Skeletal muscle tissue (tissue), 4 donors: ENCODE data around the gene STK10. TPM values are rescaled to one million over a fixed set of nuclear protein-coding genes. Genes with fewer than 3 reads are reported as not detected.

ENCODE experiments used
- H3K27ac ChIP-seq: one replicate; pipeline ENCODE4 v1.7.0; 2013; ENCODE audit warnings: mild to moderate bottlenecking, low read depth, low read length, inconsistent platforms
- H3K27me3 ChIP-seq, 3 donors: one replicate each; pipeline ENCODE4 v1.7.0; 2013; ENCODE audit warnings: low read length in 3 of 3; ENCODE audit not compliant: control insufficient read depth in 3 of 3, insufficient read depth in 3 of 3
- H3K36me3 ChIP-seq, 3 donors: one replicate each; pipeline ENCODE4 v1.7.0; 2013; ENCODE audit warnings: low read length in 3 of 3; ENCODE audit not compliant: control insufficient read depth in 3 of 3, insufficient read depth in 3 of 3
- H3K4me1 ChIP-seq, 3 donors: one replicate each; pipeline ENCODE4 v1.7.0; 2013; ENCODE audit warnings: low read length in 3 of 3, mild to moderate bottlenecking in 3 of 3; ENCODE audit not compliant: control insufficient read depth in 3 of 3, insufficient read depth in 3 of 3
- H3K4me3 ChIP-seq, 3 donors: one replicate each; pipeline ENCODE4 v1.7.0; 2013; ENCODE audit warnings: low read length in 3 of 3
- H3K9ac ChIP-seq, 3 donors: one replicate each; pipeline ENCODE4 v1.7.0; 2013; ENCODE audit warnings: low read length in 3 of 3, mild to moderate bottlenecking in 3 of 3, moderate library complexity in 2 of 3, low read depth in 1 of 3
- H3K9me3 ChIP-seq, 3 donors: one replicate each; pipeline ENCODE4 v1.7.0; 2013; ENCODE audit warnings: low read length in 3 of 3; ENCODE audit not compliant: control insufficient read depth in 3 of 3
- total RNA-seq: library from RNA; depleted of rRNA; stranded (reverse); fragments of >200 nt; gene quantifications from one replicate; pipeline ENCODE4 v1.2.3, GENCODE V29; 2014
- donor health status: Osteomylitis.

The STK10 gene
- total RNA-seq, 1 donor from 2014 or later, result 12.0 TPM

DNA sequence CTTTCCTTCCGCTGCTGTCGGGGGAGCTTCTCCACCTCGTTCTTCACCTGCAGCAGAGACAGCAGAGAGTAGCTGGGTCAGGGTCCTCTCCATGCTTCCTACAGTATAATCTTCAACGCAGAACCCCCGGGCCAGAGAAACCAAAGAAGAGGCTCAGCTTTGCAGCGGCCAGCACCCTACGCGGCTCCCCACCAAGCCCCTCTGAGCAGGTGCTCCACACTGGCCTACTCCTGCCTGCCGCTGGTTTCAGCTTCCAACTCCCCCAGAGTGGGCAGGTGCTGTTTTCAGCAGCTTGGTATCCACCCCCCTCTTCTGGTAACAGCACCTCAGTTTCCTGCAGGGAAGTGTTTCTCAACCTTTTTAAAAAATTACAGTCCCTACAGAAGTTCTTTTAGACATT lies 123.3 kb downstream of the STK10 start:
- Histone ChIP-seq H3K4me3 (no peak overlapping the region), H3K4me1 (peaks cover 6 to 8% (median 8%) of the 10 kb centered on the region in 3 donors), H3K9me3 (no peaks in the 10 kb centered on the region), H3K9ac (no peak overlapping the region), H3K36me3 (peaks cover 0 to 20% (median 6%) of the 10 kb centered on the region in 3 donors), H3K27me3 (no peaks in the 10 kb centered on the region), H3K27ac (no peak overlapping the region)

DNA sequence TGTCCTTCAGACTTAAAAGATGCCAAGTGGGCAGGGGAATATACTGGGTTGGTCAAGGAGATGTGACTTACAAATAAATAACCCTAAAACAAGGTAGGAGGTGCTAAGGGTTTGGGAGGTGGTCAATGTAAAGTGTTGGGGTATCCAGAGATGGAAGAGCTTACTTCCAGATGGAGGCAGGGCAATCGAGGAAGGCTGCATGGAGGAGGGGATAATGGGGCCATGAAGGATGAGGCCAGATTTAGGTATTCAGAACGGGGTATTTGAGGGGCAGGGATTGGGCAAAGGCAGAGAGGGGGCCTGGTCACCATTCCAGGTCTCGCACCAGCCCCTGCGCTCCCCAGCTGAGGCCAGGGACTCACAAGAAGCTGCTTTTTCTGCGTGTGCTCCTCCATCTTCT lies 123.7 kb downstream of the STK10 start:
- H3K9me3 ChIP-seq, result no peaks in the 10 kb centered on the region
- H3K27ac ChIP-seq, result no peak overlapping the region
- H3K27me3 ChIP-seq, result no peaks in the 10 kb centered on the region
- H3K36me3 ChIP-seq, result peaks cover 0 to 21% (median 6%) of the 10 kb centered on the region in 3 donors
- peaks cover 6 to 8% (median 8%) of the 10 kb centered on the region in 3 donors for H3K4me1 ChIP-seq
- H3K9ac ChIP-seq, result no peak overlapping the region
- no peak overlapping the region for H3K4me3 ChIP-seq

- H3K4me3 ChIP-seq, result no peak overlapping the region
- peaks cover 6 to 8% (median 8%) of the 10 kb centered on the region in 3 donors for H3K4me1 ChIP-seq
- H3K27ac ChIP-seq, result no peak overlapping the region
- H3K27me3 ChIP-seq, result no peaks in the 10 kb centered on the region
- H3K9me3 ChIP-seq, result no peaks in the 10 kb centered on the region
- H3K36me3 ChIP-seq, result peaks cover 0 to 21% (median 6%) of the 10 kb centered on the region in 3 donors
- no peak overlapping the region for H3K9ac ChIP-seq
Observed at GRCh38 chr5:172063463-172064235, 124.4 kb downstream of the STK10 start.

GRCh38 chr5:172059661-172060100 lies 128.3 kb downstream of the STK10 start:
- Histone ChIP-seq H3K4me1 (no peaks in the 10 kb centered on the region), H3K27me3 (no peaks in the 10 kb centered on the region), H3K4me3 (no peak overlapping the region), H3K9me3 (no peaks in the 10 kb centered on the region), H3K36me3 (peaks cover 4 to 23% (median 4%) of the 10 kb centered on the region in 3 donors), H3K27ac (no peak overlapping the region), H3K9ac (no peak overlapping the region)

DNA sequence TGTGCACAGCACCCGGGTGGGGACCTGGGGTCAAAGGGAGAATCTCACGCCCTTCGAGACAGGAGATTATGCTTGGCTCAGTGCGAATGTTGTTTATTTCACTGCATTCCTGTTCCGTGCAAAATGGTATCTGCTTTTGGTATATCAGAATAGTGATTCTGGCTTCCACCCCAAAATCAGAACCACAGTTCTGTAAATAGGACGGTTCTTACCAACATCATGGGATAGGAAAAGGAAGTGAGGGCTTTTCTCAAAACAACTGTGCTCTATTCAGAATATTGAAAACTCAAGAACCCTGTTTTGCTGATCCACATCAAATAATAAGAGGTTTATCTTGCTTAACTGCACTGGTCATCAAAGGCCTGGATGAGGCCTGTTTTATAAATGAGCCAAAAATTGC lies 129.9 kb downstream of the STK10 start:
- Histone ChIP-seq H3K9me3 (no peaks in the 10 kb centered on the region), H3K4me3 (no peak overlapping the region), H3K36me3 (peaks cover 2 to 15% (median 10%) of the 10 kb centered on the region in 3 donors), H3K27ac (no peak overlapping the region), H3K4me1 (no peaks in the 10 kb centered on the region), H3K9ac (no peak overlapping the region), H3K27me3 (no peaks in the 10 kb centered on the region)

GRCh38 chr5:172055996-172056395 lies 132.0 kb downstream of the STK10 start:
- no peak overlapping the region for H3K9ac ChIP-seq
- no peaks in the 10 kb centered on the region for H3K27me3 ChIP-seq
- H3K27ac ChIP-seq, result no peak overlapping the region
- no peak overlapping the region for H3K4me3 ChIP-seq
- H3K36me3 ChIP-seq, result peaks cover 2 to 16% (median 10%) of the 10 kb centered on the region in 3 donors
- no peaks in the 10 kb centered on the region for H3K4me1 ChIP-seq
- H3K9me3 ChIP-seq, result no peaks in the 10 kb centered on the region

DNA sequence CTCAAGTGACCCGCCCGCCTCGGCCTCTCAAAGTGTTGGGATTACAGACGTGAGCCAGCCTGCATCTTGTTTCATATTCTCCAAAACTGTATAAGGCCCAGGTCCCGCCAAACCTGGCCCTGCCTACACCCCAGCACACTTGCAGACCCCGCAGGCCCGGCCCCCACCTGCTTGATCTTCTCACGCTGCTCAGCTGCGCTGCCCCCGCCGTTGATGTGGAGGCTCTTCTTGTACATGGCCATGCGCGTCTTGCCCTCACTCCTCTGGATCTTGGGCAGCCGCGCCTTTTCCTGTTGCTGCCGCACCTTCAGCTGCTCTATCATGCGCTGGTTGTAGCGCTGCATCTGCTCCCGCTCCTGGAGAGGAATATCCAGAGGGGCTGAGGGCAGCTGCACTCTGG lies 132.6 kb downstream of the STK10 start:
- peaks cover 1 to 11% (median 10%) of the 10 kb centered on the region in 3 donors for H3K36me3 ChIP-seq
- no peaks in the 10 kb centered on the region for H3K27me3 ChIP-seq
- H3K27ac ChIP-seq, result no peak overlapping the region
- no peak overlapping the region for H3K9ac ChIP-seq
- H3K9me3 ChIP-seq, result no peaks in the 10 kb centered on the region
- H3K4me3 ChIP-seq, result no peak overlapping the region
- H3K4me1 ChIP-seq, result no peaks in the 10 kb centered on the region

- no peaks in the 10 kb centered on the region for H3K9me3 ChIP-seq
- no peaks in the 10 kb centered on the region for H3K4me1 ChIP-seq
- H3K27me3 ChIP-seq, result no peaks in the 10 kb centered on the region
- H3K36me3 ChIP-seq, result peaks cover 0 to 14% (median 3%) of the 10 kb centered on the region in 3 donors
- H3K4me3 ChIP-seq, result no peak overlapping the region
- no peak overlapping the region for H3K9ac ChIP-seq
- H3K27ac ChIP-seq, result no peak overlapping the region
Observed at GRCh38 chr5:172054611-172055153, 133.3 kb downstream of the STK10 start.

GRCh38 chr5:172052450-172053236 lies 135.4 kb downstream of the STK10 start:
- Histone ChIP-seq H3K9me3 (no peaks in the 10 kb centered on the region), H3K4me3 (no peak overlapping the region), H3K27ac (no peak overlapping the region), H3K36me3 (peaks cover 0 to 10% (median 2%) of the 10 kb centered on the region in 3 donors), H3K27me3 (no peaks in the 10 kb centered on the region), H3K4me1 (no peaks in the 10 kb centered on the region), H3K9ac (peak overlapping the region in 1 of 3 donors; percentile 16)
